ENCODE results near the gene OSCP1. TPM values are rescaled to one million over a fixed set of nuclear protein-coding genes. Genes with fewer than 3 reads are reported as not detected.

The OSCP1 gene
- total and polyA plus RNA-seq, 9 donors: 9.1 to 27.7 (median 12.2) TPM

- WGBS, 3 donors: 88 to 90% (median 88%) methylated on average over 3 of the region's 3 CpGs
- Histone ChIP-seq H3K27me3 (no peaks in the 10 kb centered on the region), H3K36me3 (no peaks in the 10 kb centered on the region), H3K4me3 (no peak overlapping the region), H3K9me3 (no peaks in the 10 kb centered on the region), H3K27ac (no peak overlapping the region), H3K4me1 (ENCODE audit: insufficient read depth) (no peaks in the 10 kb centered on the region)
- intact Hi-C loops (cut with DNase I): no loop called here
- TF ChIP-seq POLR2A (IDR thresholded peaks at IDR 0.05) (no peak), CTCF (IDR thresholded peaks at IDR 0.05) (no peak), EP300 (IDR thresholded peaks at IDR 0.05) (no peak)
- DNase-seq: no peak
These were observed 9.6 kb downstream of the OSCP1 start for GRCh38 chr1:36440646-36441045.

- Histone ChIP-seq H3K36me3 (no peaks in the 10 kb centered on the region), H3K4me1 (ENCODE audit: insufficient read depth) (no peaks in the 10 kb centered on the region), H3K27me3 (no peaks in the 10 kb centered on the region), H3K4me3 (no peak overlapping the region), H3K27ac (no peak overlapping the region), H3K9me3 (no peaks in the 10 kb centered on the region)
- no peak for DNase-seq
- no peak for TF ChIP-seq POLR2A (IDR thresholded peaks at IDR 0.05)
- WGBS, 3 donors: 60 to 79% (median 77%) methylated on average over 3 of the region's 3 CpGs
- intact Hi-C loops (cut with DNase I): no loop called here
These were observed 10.2 kb downstream of the OSCP1 start for GRCh38 chr1:36440044-36440443.

- intact Hi-C loops (cut with DNase I): no loop called here
- WGBS, 3 donors: 92 to 95% (median 93%) methylated on average over 4 of the region's 4 CpGs
These were observed 11.5 kb downstream of the OSCP1 start for GRCh38 chr1:36438715-36439114.

GRCh38 chr1:36436821-36437220 is 13.4 kb downstream of the OSCP1 start:
- no peaks in the 10 kb centered on the region for H3K36me3 ChIP-seq
- 11 to 24% (median 20%) methylated on average over 1 of the region's 1 CpG for WGBS, 3 donors
- DNase-seq: no peak

More at GRCh38 chr1:36438715-36439114, 11.5 kb downstream of the OSCP1 start:
- Histone ChIP-seq H3K27ac (no peak overlapping the region), H3K4me3 (no peak overlapping the region), H3K27me3 (no peaks in the 10 kb centered on the region), H3K4me1 (ENCODE audit: insufficient read depth) (no peaks in the 10 kb centered on the region), H3K36me3 (no peaks in the 10 kb centered on the region), H3K9me3 (no peaks in the 10 kb centered on the region)
- TF ChIP-seq POLR2A (IDR thresholded peaks at IDR 0.05) (no peak), CTCF (IDR thresholded peaks at IDR 0.05) (no peak), EP300 (IDR thresholded peaks at IDR 0.05) (no peak)
- no peak for DNase-seq

GRCh38 chr1:36433102-36433501 is 17.1 kb downstream of the OSCP1 start:
- Histone ChIP-seq H3K27ac (no peak overlapping the region), H3K27me3 (no peaks in the 10 kb centered on the region), H3K36me3 (no peaks in the 10 kb centered on the region), H3K4me1 (ENCODE audit: insufficient read depth) (no peaks in the 10 kb centered on the region), H3K9me3 (no peaks in the 10 kb centered on the region), H3K4me3 (no peak overlapping the region)
- 50 to 57% (median 53%) methylated on average over 1 of the region's 1 CpG for WGBS, 3 donors
- DNase-seq: no peak
- intact Hi-C loops (cut with DNase I): no loop called here
- TF ChIP-seq POLR2A (IDR thresholded peaks at IDR 0.05) (no peak), EP300 (IDR thresholded peaks at IDR 0.05) (no peak), CTCF (IDR thresholded peaks at IDR 0.05) (no peak)

More at GRCh38 chr1:36436821-36437220, 13.4 kb downstream of the OSCP1 start:
- intact Hi-C loops (cut with DNase I): no loop called here
- TF ChIP-seq CTCF (IDR thresholded peaks at IDR 0.05) (no peak), POLR2A (IDR thresholded peaks at IDR 0.05) (no peak), EP300 (IDR thresholded peaks at IDR 0.05) (no peak)
- no peaks in the 10 kb centered on the region for H3K27me3 ChIP-seq
- no peaks in the 10 kb centered on the region for H3K4me1 ChIP-seq (ENCODE audit: insufficient read depth)
- no peak overlapping the region for H3K27ac ChIP-seq
- no peaks in the 10 kb centered on the region for H3K9me3 ChIP-seq
- no peak overlapping the region for H3K4me3 ChIP-seq
